A549 (cell line): ENCODE results near the gene TPP2. TPM values are rescaled to one million over a fixed set of nuclear protein-coding genes. Genes with fewer than 3 reads are reported as not detected.

Experiments used
- ATAC-seq, 2 experiments: fragments of 200-7000 bp in 1 of 2; fragments of >200 bp in 1 of 2; cut with Nextera tagmentation in 1 of 2; cut with Tn5 transposase in 1 of 2; 3 replicates each; pipeline versions ENCODE4 v1.8.0 to v1.9.1; 2018 to 2020; ENCODE audit warnings: mild to moderate bottlenecking in 1 of 2, moderate library complexity in 1 of 2
- CTCF ChIA-PET: fragments of 300-600 bp; sonication (Branson Sonifier 250); formaldehyde crosslinking; extraction: SDS; loops from one replicate; lab custom pipeline; 2021; ENCODE audit warnings: antibody characterized with exemption, inconsistent platforms; lab: Yijun Ruan, JAX
- POLR2A ChIA-PET: fragments of 350-600 bp; formaldehyde crosslinking; extraction: SDS; loops from one replicate; lab custom pipeline; 2021; ENCODE audit warnings: antibody characterized with exemption, inconsistent platforms; lab: Yijun Ruan, JAX
- DNase-seq, 2 experiments: peaks; one replicate each; pipeline versions ENCODE4 v3.0.0 to v3.0.0-alpha.2; 2011 to 2016; ENCODE audit warnings: low read depth in 1 of 2, low spot score in 1 of 2
- FAIRE-seq: peaks from 2 replicates; lab custom pipeline; 2011; peaks lifted over from hg19 to GRCh38; lab: Jason Lieb, UNC
- H3K27ac ChIP-seq, 2 experiments: fragments of >200 bp; sonication (Bioruptor Twin); formaldehyde crosslinking; 3 replicates each; pipeline ENCODE4 v1.5.1; 2016 to 2017
- H3K4me1 ChIP-seq: fragments of >200 bp; sonication (Bioruptor Twin); formaldehyde crosslinking; 3 replicates; pipeline ENCODE4 v1.6.1; 2016
- H3K4me2 ChIP-seq: fragments of >200 bp; sonication (Bioruptor Twin); formaldehyde crosslinking; 3 replicates; pipeline ENCODE4 v1.6.1; 2016
- H3K4me3 ChIP-seq: fragments of >200 bp; sonication (Bioruptor Twin); formaldehyde crosslinking; 3 replicates; pipeline ENCODE4 v1.5.1; 2016
- H3K9me3 ChIP-seq: fragments of >200 bp; sonication (Bioruptor Twin); formaldehyde crosslinking; 3 replicates; pipeline ENCODE4 v1.6.1; 2016
- CHD4 ChIP-seq: fragments of 200-600 bp; sonication (generic); IDR thresholded peaks from 2 replicates; pipeline ENCODE4 v1.6.1; 2016; ENCODE audit warnings: antibody characterized with exemption, mild to moderate bottlenecking, borderline replicate concordance
- EHMT2 ChIP-seq: fragments of 200-600 bp; sonication (generic); IDR thresholded peaks from 2 replicates; pipeline ENCODE4 v1.6.1; 2016; ENCODE audit warnings: antibody characterized with exemption, low read depth, mild to moderate bottlenecking, moderate library complexity
- ELK1 ChIP-seq: fragments of 150-350 bp; IDR thresholded peaks from 2 replicates; pipeline ENCODE4 v1.6.1; 2014; ENCODE audit warnings: low read depth, mild to moderate bottlenecking, low read length
- GATA3 ChIP-seq: IDR thresholded peaks from 2 replicates; pipeline ENCODE4 v1.6.1; 2012; ENCODE audit warnings: borderline replicate concordance
- HEYL ChIP-seq: fragments of 250-450 bp; sonication (Bioruptor Pico); IDR thresholded peaks from 2 replicates; pipeline ENCODE4 v1.8.0; 2021; ENCODE audit warnings: mild to moderate bottlenecking, moderate library complexity
- HOXB5 ChIP-seq: fragments of 250-450 bp; sonication (Bioruptor Pico); IDR thresholded peaks from 2 replicates; pipeline ENCODE4 v1.5.0; 2020; ENCODE audit warnings: mild to moderate bottlenecking, moderate library complexity
- JUN ChIP-seq, 2 experiments: fragments of >200 bp; sonication (Bioruptor Twin); formaldehyde crosslinking; IDR thresholded peaks; 2 replicates in 1 of 2; 3 replicates in 1 of 2; pipeline ENCODE4 v1.6.1; 2016 to 2017
- KDM1A ChIP-seq: fragments of 200-600 bp; sonication (generic); IDR thresholded peaks from 2 replicates; pipeline ENCODE4 v1.6.1; 2016; ENCODE audit warnings: low read depth, mild to moderate bottlenecking
- KDM5A ChIP-seq: fragments of 200-600 bp; sonication (generic); IDR thresholded peaks from 2 replicates; pipeline ENCODE4 v1.6.1; 2016; ENCODE audit warnings: antibody characterized with exemption, mild to moderate bottlenecking
- NPAS2 ChIP-seq: fragments of 250-450 bp; sonication (Bioruptor Pico); IDR thresholded peaks from 2 replicates; pipeline ENCODE4 v1.8.0; 2022; ENCODE audit warnings: mild to moderate bottlenecking, moderate library complexity, borderline replicate concordance
- NR3C1 ChIP-seq: fragments of >200 bp; sonication (Bioruptor Twin); formaldehyde crosslinking; IDR thresholded peaks from 3 replicates; pipeline ENCODE4 v1.6.1; 2017
- POLR2A ChIP-seq: IDR thresholded peaks from 2 replicates; pipeline ENCODE4 v1.6.1; 2012; ENCODE audit warnings: mild to moderate bottlenecking, low read length
- POLR2AphosphoS2 ChIP-seq: conservative IDR thresholded peaks from 2 replicates; pipeline ENCODE4 v1.6.1; 2012; ENCODE audit warnings: low read length, improper control_type of control experiment, inconsistent platforms
- RAD21 ChIP-seq, 2 experiments: fragments of >200 bp in 1 of 2; sonication (Bioruptor Twin) in 1 of 2; formaldehyde crosslinking in 1 of 2; IDR thresholded peaks in 1 of 2; conservative IDR thresholded peaks in 1 of 2; 2 replicates in 1 of 2; 3 replicates in 1 of 2; pipeline ENCODE4 v1.6.1; 2012 to 2018; ENCODE audit warnings: inconsistent platforms in 1 of 2
- RCOR1 ChIP-seq: fragments of 150-350 bp; IDR thresholded peaks from 2 replicates; pipeline ENCODE4 v1.6.1; 2014; ENCODE audit warnings: antibody characterized with exemption, low read length, low read depth
- REST ChIP-seq: fragments of 200-600 bp; sonication (generic); IDR thresholded peaks from 2 replicates; pipeline ENCODE4 v1.6.1; 2016; ENCODE audit warnings: antibody characterized with exemption, mild to moderate bottlenecking, moderate library complexity
- RNF2 ChIP-seq: fragments of 200-600 bp; sonication (generic); IDR thresholded peaks from 2 replicates; pipeline ENCODE4 v1.6.1; 2016; ENCODE audit warnings: low read depth, mild to moderate bottlenecking, antibody characterized with exemption, moderate library complexity, borderline replicate concordance
- SMC3 ChIP-seq: fragments of >200 bp; sonication (Bioruptor Twin); formaldehyde crosslinking; IDR thresholded peaks from 3 replicates; pipeline ENCODE4 v1.6.1; 2018; ENCODE audit warnings: inconsistent platforms
- SREBF2 ChIP-seq: fragments of 450-650 bp; IDR thresholded peaks from 2 replicates; pipeline ENCODE4 v1.6.1; 2014; ENCODE audit warnings: mild to moderate bottlenecking, moderate library complexity
- ZFP36 ChIP-seq: fragments of 450-650 bp; IDR thresholded peaks from 2 replicates; pipeline ENCODE4 v1.6.1; 2014; ENCODE audit warnings: borderline replicate concordance; ENCODE audit not compliant: partially characterized antibody
- WGBS: methylation state at CpG from one replicate; pipeline ENCODE4 v1.1.6; 2017; ENCODE audit errors: missing lambda C conversion rate; 5-methylcytosine and 5-hydroxymethylcytosine counted together
- polyA plus RNA-seq, 4 experiments: library from polyadenylated mRNA; depleted of rRNA in 3 of 4; stranded (reverse); fragments of >200 nt; fragmentation: RNase III in 1 of 4; extraction: RNeasy Plus Mini Kit Qiagen cat#74134 plus additional on column Dnase treatment in 1 of 4; gene quantifications; 2 replicates in 3 of 4; 3 replicates in 1 of 4; pipeline ENCODE4 v1.2.3, GENCODE V29; 2011 to 2017

The TPP2 gene
- polyA plus RNA-seq, 2 of the 4 experiments (the other 2 are of a cell fraction) = 18.6 to 28.4 TPM

- TF ChIP-seq JUN (IDR thresholded peaks at IDR 0.05) (no peak), ELK1 (no peak), RNF2 (no peak), HEYL (CRISPR knock-in tag) (no peak), NPAS2 (CRISPR knock-in tag) (no peak), KDM1A (no peak)
Measured at GRCh38 chr13:102566513-102566912, 30.3 kb upstream of the TPP2 start (continued).

DNA sequence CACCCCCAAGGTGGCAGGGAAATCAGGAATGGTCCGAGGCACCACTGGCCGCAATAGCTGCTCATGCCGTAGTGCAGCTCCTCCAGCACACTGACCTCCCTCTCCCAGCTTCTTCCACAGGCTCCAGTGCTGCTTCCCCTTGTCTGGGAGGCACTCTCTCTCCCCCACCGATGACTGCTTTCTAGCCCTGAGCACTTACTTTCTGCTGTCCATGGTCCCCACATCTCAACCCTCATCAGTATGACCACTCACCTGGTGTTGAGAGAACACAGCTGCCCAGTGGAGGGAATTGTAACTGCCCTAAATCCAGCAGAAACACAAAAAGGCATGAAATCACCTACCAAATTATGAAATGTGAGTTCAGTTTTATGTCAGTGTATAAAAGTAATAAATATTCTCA is 28.9 kb upstream of the TPP2 start:
- ATAC-seq (peak in 1 of 2 experiments; percentile 34; a peak in 1 of 6 replicates), FAIRE-seq (no peak), DNase-seq (no peak)
- ChIA-PET POLR2A (no interaction called here), CTCF (interaction anchor here (1.3 kb wide), 1 partner anchor 12 kb away, joined by 7 read pairs; no protein-coding TSS in a partner anchor)
- H3K4me1 ChIP-seq = no peaks in the 10 kb centered on the region
- H3K9me3 ChIP-seq = no peaks in the 10 kb centered on the region
- no peak overlapping the region for H3K4me2 ChIP-seq
- no peak overlapping the region for H3K4me3 ChIP-seq
- WGBS = 0% methylated on average over 1 of the region's 4 CpGs
- no peak overlapping the region for H3K27ac ChIP-seq
- no peak for TF ChIP-seq JUN (IDR thresholded peaks at IDR 0.05)
- no peak for TF ChIP-seq SREBF2
- no peak for TF ChIP-seq HOXB5 (CRISPR knock-in tag)
- TF ChIP-seq REST = peak; percentile 46; the same call in 1 of the 2 replicates
- TF ChIP-seq ZFP36 = no peak
- no peak for TF ChIP-seq POLR2A
- no peak for TF ChIP-seq RCOR1
- TF ChIP-seq POLR2AphosphoS2 = no peak

DNA sequence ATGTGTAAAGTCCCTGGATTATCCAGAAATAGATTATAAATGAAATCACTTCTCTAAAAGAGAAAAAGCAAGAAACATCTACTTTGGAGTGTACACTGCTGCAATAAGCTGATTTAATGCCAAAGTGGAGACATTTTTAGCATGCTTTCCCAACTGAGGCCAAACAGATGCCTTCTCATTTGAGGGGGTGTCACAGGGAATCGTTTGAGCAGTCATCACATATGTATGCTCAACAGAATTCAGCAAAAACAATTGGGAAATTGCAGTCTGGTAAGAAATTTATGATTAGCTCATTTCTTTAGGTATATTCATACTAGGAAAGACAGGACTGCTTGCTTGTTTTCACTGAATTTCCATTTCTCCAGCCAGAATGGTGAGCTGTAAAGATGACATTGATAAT is 27.3 kb upstream of the TPP2 start:
- DNase-seq = no peak
- TF ChIP-seq EHMT2 (no peak), JUN (IDR thresholded peaks at IDR 0.05) (no peak), NR3C1 (no peak)
- ChIA-PET CTCF (interaction anchor here (3.3 kb wide), 1 partner anchor 10 kb away, joined by 13 read pairs; no protein-coding TSS in a partner anchor), POLR2A (no interaction called here)
- no peak overlapping the region for H3K4me2 ChIP-seq
- no peak overlapping the region for H3K27ac ChIP-seq
- no peaks in the 10 kb centered on the region for H3K9me3 ChIP-seq
- no peak for FAIRE-seq
- no peak for ATAC-seq
- H3K4me1 ChIP-seq = no peaks in the 10 kb centered on the region
- H3K4me3 ChIP-seq = no peak overlapping the region
- 0% methylated on average over 1 of the region's 1 CpG for WGBS

DNA sequence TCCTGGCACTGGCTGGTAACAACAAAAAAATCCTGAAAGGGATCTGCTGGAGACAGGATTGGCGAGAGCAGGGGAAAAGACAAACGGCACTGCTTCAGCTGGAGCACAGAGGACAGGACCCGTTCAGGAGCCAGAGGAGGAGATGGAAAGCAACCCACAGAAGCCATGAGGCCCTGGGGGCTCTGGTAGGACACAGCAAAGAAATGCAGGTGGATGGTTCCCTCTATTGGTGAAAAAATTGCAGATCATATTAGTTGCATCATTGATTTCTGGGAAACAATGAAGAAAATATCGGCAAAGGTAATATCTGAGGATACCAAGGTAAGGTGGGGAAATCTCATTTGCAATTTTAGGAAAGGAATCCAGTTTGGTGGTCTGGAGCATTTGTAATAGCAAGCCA is 25.7 kb upstream of the TPP2 start:
- FAIRE-seq = no peak

More for the DNA sequence above, 25.7 kb upstream of the TPP2 start:
- ATAC-seq = no peak
- no peak overlapping the region for H3K4me3 ChIP-seq
- ChIA-PET CTCF (interaction anchor here (3.3 kb wide), 1 partner anchor 9 kb away, joined by 13 read pairs; no protein-coding TSS in a partner anchor), POLR2A (no interaction called here)
- 6% methylated on average over 4 of the region's 4 CpGs for WGBS
- H3K9me3 ChIP-seq = no peaks in the 10 kb centered on the region
- no peak overlapping the region for H3K4me2 ChIP-seq
- no peak for DNase-seq
- H3K27ac ChIP-seq = no peak overlapping the region
- no peaks in the 10 kb centered on the region for H3K4me1 ChIP-seq
- TF ChIP-seq RAD21 (conservative IDR thresholded peaks at IDR 0.05 in 1 of 2, IDR thresholded peaks at IDR 0.05 in 1 of 2) (peak in 1 of 2 experiments; percentile 23; a peak in 1 of 5 replicates), KDM5A (no peak), SMC3 (no peak), GATA3 (no peak), CHD4 (no peak)
